Stimulated activated CD4-positive, alpha-beta T cell treated with anti-CD3 and anti-CD28 coated beads, Interleukin-1b, Interleukin-23, amount 100 ng/mL, for 48 hours (primary cell): ENCODE results near the gene KMT2C.

Experiments
- DNase-seq: peaks from one replicate; pipeline ENCODE4 v3.0.0-alpha.2; 2020

KMT2C gene

DNA sequence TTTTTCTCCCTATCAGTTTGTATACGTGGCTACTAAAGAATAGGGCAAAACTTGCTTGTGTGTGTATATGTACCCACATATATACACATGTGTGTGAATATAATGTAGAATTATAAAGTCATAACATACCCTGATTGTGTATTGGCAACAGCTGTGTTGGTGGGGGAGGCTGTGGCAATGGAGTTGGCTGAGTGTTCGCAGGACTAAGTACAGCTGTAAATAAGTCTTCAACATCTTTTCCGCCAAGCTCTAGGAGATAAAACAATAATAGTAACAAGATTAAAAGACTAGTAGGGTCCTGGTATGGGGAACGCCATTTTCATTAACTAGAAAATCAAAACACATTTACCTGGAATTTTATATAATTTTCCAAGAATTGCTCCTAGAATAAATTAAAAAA is 241.9 kb downstream of the KMT2C start:
- no peak for DNase-seq

DNA sequence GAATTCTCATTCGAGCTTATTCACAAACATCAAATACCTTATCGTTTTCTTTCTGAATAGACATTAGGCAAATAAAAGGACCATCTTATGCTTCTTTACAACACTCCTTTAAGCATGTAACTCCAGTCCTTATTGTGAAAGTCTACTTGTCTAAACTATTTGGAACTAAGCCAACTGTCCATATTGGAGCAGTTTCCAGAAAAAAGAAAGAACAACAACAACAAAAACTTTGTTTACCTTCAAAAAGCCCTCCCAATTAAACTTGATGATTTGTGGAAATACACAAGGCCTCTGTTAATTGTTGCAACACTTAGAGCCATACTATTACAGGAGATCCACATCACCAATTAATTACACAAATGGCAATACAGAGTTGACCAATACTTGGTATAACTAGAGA is 246.7 kb downstream of the KMT2C start:
- DNase-seq: no peak

DNA sequence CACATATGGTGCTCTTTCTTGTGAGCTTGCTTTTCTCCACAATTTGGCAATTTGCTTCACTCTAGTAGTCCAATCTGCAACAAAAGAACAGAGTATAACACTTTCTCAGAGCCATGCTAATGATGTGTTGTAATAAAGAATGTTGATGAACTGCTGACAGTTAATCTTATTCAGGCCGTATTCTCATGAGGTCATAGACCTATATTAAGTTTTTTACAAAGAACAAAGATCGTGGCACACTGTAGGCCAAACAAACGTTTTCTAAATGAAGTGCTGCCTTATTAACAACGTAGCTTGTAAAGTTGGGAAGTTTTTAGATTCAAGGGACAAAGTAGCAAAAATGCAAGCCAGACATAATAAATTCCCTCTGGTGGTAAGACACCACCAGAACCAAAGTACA is 250.2 kb downstream of the KMT2C start:
- no peak for DNase-seq

DNA sequence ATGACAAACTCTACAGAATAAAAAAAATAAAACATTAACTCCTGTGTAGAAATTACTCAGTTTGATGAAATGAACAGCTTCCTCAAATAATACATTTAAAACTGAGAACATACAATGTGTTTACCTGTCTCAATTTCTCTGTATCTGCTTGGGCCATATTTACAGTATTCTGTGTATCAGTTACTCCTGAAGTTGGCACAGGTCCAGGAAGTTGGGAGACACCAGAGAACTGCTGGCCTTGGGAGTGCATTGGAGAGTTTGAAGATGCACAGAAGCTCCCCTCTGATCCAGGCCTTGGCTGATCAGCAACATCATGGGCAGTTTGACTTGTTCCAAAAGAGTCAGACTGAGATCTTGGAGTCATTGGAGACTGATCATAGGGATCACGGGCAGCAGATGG is 255.2 kb downstream of the KMT2C start:
- no peak for DNase-seq

DNA sequence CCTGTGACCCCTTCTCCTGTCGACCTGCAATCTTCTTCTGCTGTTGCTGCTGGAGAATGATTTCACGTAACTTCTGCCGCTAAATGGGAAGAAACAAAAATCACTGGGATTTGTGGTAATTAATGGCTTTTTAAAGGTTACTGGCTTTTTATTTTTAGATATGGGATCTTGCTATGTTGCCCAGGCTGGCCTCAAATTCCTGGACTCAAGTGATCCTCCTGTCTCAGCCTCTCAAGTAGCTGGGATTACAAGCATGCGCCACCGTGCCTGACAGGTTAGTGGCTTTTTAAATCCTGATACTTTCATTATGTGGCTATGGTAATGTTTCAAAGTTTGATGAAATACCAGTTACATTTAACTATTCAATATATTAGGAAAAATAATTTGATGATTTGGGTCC is 255.8 kb downstream of the KMT2C start:
- no peak for DNase-seq

DNA sequence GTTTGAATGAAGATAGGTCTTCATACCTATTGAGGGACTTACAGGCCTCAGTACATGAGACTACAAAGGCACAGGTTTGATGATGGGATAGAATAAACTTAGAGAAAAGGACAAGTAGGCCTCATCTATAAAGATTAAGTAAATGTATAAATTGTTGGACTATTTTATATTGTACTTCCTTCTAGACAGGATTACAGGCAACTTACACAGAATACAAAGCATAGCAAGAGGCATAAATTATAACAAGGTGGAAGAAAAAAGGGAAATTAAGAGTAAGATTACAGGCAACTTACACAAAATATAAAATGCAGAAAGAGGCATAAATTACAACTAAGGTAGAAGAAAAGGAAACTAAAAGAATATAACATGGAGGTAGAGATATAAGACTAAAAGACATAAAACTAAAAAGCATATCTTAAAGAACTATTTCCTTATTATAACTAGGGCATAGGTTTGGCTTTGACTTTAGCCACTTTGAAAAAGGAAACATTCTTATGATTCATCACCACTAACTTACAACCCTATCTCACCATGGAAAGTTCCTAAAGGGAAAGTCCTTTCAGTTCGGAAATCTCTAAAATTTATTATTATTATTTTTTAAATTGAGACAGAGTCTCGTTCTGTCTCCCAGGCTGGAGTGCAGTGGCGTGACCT is 257.3 kb downstream of the KMT2C start:
- no peak for DNase-seq

DNA sequence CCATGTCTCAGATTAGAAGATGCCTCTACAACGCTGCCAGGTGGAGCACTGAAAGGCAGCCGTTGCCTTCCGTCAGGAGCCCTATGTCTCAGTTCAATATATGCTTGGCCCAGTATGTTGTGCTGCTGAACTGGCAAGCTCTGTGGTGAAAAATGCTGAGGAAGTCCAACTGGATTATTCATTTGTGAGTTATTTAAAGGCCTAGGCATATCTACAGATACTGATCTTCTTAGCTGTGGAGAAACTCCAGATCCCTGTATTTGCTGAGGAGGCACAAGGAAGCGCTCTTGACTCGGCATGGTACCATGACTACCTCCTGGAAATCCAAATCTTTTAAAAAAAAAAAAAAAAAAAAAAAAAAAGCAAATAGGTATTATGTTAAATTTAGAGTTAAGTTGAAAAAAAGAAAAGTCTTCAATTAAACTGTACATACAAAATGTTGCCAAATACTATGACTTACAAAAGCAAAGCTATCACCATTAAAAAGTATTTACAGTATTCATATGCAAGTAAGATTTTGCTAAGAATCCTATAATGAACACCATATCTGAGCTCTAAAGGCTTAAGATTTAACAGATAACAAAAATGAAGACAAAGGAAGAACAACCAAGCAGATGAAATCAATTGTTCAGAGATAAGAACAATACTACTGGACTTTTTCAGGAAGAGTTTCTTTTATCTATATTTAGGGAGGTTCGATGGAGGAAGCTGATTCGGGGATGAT is 258.0 kb downstream of the KMT2C start:
- no peak for DNase-seq

DNA sequence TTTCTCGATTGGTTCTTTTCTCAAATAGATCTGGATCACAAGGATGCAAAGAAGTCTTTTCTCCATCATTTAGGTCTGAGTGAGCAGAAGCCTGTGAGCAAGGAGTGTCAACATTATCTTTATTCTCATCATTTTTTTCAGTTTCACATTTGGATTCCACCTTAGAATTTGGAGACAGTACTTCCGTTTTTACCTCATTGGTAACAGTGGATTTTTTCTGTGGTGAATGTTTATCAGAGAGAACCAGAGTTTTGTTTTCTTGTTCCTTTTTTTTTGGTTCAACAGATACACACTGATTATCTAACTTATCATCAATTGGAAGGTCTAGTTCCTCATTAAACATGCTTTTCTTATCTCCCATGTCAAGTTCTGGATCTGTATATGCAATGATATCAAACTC is 259.0 kb downstream of the KMT2C start:
- DNase-seq: no peak

DNA sequence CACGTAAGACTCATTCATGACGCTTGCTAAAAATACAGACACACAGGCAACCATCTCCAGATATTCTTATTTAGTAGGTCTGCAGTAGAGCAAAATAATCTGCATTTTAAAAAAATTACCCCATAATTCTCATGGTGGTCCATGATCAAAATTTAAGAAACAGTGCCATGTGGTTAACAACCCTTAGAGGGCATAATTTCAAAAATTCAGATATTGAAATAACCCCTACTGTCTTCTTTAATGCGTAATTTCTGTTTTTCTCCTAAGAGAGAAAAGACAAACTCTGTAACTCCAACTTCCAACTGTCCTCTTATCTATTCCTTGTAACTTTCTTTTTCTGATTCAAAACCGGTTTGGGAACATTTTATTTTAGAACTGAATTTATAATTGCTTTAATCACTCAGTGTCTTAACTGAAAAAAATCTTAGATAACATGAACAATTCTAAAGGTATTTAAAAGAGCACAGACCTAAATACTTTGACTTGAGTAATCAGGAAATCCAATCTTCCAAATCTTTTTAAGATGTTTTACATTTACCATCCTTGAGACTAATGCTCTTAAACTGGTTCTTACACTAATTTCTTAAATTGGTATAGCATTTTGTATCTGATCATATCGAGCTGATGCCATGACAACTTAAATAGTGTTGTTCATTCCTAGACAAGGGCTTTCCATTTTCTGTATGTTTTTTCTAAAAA is 262.3 kb downstream of the KMT2C start:
- DNase-seq: no peak

DNA sequence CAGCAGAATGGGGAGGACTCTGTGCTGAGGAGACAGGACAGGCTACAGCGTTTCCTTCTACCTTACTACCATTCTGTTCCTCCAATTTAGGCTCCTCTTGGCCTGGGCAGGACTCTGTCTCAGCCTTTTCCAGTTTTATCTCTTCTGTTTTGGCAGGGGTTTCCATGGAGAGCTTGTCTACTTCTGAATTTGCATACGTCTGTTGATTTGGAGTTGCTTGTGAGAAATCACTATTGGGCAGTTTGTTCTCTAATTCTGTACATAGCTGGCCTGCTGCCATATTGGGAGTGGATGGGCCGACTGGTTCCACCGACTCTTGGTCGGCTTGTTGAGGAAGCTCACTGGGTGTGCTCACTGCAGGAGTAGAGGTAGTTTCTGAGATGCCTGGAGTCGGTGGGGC is 273.5 kb downstream of the KMT2C start:
- no peak for DNase-seq

DNA sequence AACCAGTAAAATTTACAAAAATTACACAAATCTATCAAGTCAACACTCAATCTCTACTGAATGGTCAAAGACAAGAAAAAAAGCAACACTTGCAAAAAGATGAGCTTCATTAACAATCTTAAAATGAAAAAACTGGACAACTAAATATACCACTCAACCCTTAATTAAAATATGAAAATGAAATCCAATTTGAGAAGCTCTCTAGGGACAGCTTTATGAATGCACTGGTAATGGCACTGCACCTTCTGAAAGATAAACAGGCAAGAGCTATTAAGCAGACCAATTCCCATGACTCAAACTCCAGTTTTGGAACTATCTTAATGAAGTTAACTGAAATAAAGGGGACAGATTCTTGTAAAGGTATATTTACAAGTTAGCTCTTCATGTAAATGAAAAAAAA is 274.6 kb downstream of the KMT2C start:
- no peak for DNase-seq

DNA sequence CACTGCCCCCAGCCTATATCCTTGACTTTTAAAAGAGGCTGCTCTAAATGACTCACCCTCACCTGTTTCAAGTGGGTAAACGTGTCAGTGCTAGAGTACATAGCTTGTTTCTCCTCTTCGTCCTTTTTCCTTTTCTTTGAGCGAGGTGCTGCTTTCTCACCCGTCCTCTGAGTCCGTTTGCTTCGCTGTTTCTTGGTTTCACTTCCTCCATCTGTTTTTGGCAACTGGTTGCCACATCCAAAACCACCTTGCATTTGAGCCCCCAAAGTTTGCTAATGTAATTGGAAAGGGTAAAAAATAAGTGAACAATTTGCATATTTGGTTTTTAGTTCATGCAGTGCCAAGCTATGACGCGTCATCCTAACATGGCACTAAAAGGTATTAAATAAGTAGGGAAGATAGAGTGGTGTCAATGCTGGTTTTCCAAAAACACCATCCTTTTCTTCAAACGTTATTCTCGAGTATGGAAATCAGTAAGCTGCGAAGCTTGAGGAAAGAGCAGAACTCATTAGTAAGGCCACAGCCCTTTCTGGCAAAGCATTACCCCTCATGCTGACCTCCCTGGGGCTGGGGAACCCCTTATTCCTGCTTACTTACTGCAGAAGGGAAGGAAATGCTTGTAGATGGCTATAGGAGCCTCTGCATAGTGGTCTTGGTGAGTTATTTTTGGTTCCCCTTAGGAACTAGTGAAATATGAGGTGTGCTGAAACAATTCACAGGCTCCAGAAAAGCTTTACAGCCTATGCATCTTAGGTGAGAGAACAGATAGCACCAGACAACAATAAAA is 276.8 kb downstream of the KMT2C start:
- no peak for DNase-seq

DNA sequence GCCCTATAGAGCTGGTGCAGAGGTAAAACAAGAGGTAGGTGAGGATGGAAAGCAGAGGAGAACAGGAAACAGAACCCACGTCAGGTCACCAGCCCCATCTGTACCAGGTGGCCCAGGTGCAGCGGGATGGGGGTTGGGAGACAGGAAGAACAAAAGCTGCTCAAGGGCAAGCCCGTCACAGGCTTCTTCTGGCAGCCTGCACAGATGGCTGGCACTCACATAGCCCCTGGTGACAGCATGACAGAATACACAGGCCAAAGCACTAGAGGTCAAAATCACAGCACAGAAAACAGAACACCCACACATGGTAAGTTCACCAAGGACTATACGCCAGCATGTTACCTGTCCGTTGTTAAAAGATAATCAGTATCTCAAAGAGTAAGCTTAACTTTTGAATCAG is 283.5 kb downstream of the KMT2C start:
- DNase-seq: no peak

DNA sequence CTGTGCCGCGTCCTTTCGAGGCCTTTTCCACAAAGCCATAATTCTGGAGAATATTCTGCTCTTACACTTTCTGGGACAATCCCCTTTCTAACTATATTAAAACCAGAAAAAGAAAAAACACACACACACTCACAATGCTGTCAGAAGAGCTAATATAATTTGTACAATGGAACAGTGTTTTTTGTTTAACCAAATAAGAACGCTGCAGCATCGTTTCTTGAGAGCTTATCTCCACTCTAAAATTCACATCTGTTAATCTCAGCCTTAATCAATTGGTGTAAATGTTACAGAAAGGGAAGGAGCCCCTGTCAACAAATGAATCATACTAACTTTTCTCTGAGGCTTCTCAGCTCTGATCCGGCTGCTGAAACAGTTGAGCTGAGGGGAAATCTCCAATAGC is 286.4 kb downstream of the KMT2C start:
- no peak for DNase-seq

DNA sequence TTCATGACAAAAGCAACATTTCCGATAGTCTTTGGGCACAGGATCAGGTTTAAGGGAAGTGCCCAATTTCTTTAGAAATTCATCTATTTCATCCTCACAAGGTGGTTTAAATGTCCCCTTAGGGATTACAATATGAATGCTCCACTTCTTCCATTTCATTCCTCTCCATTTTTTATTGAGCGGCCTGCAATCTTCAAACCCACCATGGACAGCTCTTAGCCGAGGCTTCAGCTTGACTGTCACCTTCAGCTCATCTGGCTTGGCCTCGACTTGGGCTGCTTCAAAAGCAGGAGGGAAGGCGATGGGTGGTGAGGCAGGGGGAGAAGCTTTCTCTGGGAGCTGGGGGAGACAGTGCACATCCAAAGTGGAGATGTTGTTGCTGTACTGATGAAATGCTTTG is 287.1 kb downstream of the KMT2C start:
- DNase-seq: no peak

DNA sequence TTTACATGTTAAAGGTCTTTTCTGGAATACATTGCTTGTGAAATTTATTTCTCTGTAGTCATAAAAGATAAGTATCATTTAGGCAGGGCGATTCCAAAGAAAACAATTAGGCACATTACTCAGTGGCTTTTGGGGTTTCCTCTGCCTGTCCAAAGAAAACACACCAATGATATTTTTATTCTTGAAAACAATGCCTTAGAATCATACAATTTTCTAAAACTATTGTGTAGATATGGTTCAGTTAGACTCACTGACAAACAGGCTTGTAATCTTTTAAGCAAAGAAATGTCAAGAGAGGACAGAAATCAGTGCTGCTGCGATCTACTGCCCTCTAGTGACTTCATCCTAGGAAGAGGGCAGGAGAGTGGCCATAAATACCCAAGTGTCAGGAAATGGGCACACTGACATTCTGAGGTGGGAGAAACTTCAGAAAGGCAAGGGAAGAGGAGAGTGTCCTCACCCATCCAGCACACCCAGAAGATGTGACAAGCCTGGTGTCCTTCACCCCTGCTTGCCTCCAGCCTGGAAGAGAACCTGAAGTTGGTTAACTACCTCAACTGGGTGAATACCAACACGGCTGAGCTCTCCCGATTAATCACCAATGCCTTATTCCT is 289.8 kb downstream of the KMT2C start:
- no peak for DNase-seq

DNA sequence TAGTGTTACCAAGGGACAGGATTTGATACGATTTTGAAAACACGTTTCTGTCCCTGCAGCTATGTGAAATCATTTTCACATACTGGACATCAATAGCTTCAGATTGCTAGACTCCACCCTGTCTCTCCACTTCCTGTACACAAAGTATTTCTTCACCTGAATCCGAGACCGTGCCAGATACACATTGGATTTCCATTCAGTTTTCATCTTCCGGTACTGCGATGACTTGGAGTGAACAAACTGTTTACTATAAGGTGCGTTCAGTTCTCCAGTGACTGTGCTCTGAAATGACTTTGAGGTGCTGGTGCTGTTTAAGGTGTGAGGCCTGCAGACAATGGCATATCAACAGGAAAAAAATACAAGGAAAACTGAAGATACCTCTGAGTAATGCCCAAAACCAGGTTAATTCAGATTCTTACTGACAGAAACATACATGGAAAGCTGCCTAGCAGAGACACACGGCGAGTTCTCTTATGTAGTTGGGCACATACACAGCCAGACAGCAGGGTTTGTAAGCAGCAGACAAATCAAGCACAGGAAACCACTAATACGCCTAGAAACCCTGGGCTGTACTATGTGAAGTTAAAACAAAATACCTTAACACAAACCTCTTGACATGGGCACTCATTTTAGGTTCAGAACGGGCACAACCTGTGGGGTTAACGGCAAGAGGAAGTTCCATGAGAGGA is 291.1 kb downstream of the KMT2C start:
- peak; percentile 32 for DNase-seq

DNA sequence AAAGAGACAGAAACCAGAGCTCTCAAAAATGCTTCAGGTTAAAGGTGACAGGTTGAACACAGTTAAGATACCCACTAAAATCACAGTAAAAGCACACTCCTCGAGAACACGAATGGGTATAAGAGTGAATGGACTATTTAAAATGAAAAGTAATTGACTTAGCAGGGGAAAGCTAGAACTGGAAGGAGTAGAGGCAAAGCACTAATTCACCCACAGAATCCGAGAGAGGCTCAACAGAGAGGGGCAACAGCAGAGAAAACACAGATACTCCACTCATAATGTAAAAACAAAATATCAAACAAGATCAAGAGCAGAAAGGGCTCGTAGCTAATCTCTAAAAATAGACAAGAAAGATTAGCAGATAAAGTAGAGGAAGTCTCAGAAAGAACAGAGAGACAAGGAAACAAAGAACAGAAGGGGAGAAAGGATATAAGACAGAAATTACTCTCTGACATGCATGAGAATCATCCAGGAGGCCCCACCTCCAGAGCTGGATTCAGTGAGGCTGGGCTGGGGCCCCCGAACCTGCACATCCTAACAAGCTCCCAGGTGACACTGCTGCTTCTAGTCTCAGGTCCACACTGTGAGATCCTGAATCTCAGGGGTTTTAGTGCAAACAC is 292.7 kb downstream of the KMT2C start:
- DNase-seq: no peak

DNA sequence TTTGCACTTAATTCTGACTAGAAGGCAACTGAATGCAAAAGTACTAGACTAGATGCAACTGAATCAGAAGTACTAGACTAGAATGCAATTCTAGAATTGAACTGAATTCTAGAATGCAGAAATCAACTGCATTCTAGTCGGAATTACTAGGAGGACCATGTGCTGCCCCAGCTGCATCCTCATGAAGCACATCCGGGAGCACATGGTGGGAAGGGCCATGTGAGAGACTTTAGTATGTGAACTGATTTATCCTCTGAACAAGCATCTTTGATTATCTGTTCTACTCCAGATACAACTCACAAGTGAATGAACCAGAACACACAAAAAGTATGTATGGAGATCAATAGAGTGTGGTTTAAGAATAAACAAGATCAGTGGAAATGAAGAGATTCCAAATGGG is 295.2 kb downstream of the KMT2C start:
- no peak for DNase-seq

DNA sequence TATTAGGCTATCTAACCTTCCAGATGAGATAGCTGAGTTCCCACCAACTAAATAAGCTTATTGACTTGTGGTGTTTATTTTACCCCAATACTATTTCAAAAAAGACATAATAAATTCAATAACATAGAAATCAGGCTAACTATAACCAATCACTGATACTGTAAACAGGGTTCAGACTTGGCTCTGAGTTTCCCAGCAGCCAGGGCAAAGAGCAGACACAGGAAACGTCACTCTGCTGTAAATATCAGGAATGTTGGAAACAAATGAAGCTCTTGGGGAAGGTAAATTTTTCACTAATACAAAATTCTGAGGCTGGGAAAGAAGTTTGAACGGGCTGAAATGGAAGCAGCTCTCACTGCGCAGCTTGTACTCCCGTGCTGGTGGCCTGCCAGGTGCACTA is 295.7 kb downstream of the KMT2C start:
- DNase-seq: no peak

DNA sequence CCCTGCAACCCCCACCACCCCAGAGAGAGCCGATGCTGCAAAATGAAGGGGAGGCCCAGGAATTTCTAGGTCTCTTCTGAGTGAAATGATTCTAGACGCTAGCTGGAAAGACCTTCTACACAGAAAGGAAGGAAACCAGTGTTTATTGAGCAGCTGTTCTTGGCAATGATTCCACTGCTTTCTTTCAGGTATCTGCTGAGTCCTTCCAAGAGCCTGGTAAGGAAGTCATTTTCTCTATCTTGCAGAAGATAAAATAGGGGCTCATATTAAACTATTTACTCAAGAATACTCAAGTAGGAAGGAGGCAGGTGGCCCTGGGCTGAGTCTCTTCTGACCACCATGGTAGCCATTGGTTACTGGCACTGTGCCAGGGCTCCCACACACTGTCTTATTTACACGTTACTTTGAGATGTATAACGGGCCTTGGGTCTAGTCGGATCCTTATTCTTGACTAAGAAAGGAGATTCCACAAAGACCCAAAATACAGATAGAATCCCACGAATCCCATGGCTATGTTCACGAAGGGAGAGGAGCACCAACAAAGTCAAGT is 298.3 kb downstream of the KMT2C start:
- DNase-seq: no peak

DNA sequence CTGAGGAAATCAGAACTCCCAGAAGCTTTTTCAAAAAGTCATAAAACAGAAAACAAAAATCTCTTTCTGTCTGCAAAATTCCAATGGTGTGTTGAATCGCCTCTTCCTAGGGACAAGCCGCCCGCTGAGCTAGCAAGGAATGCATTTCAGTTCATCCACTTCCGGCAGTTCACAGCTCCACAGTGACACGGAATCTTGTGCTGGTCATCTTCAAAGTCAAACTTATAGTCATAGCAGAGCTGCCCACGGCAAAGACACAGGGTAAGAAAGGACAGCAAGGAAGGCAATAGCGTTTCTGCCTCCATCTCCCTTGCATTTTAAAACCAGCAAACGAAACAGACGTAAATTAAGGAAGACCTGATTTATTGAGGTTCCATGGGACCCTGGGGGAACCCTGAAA is 299.1 kb downstream of the KMT2C start:
- DNase-seq: no peak
